ENCODE results near the gene MMP26. TPM values are rescaled to one million over a fixed set of nuclear protein-coding genes. Genes with fewer than 3 reads are reported as not detected.

The MMP26 gene
- total RNA-seq, 4 donors from 2014 or later: not detected

GRCh38 chr11:4727171-4727570 lies 22.6 kb downstream of the MMP26 start:
- no peaks in the 10 kb centered on the region for H3K27me3 ChIP-seq
- no peaks in the 10 kb centered on the region for H3K4me1 ChIP-seq
- DNase-seq: no peak
- TF ChIP-seq CTCF (IDR thresholded peaks at IDR 0.05) (no peak), POLR2A (IDR thresholded peaks at IDR 0.05) (no peak)
- no peaks in the 10 kb centered on the region for H3K36me3 ChIP-seq
- WGBS, 2 donors: 90 to 95% methylated on average over 2 of the region's 2 CpGs
- H3K4me3 ChIP-seq (replicated peaks in 1 of 3): no peak overlapping the region
- no peak overlapping the region for H3K27ac ChIP-seq
- intact Hi-C loops (cut with DNase I): no loop called here
- H3K9me3 ChIP-seq: no peaks in the 10 kb centered on the region

- H3K9me3 ChIP-seq: no peaks in the 10 kb centered on the region
- no peak for DNase-seq
- H3K27ac ChIP-seq: no peak overlapping the region
- 92 to 93% methylated on average over 2 of the region's 2 CpGs for WGBS, 2 donors
- intact Hi-C loops (cut with DNase I): no loop called here
- no peak overlapping the region for H3K4me3 ChIP-seq (replicated peaks in 1 of 3)
- TF ChIP-seq CTCF (IDR thresholded peaks at IDR 0.05) (no peak), POLR2A (IDR thresholded peaks at IDR 0.05) (no peak)
- no peaks in the 10 kb centered on the region for H3K36me3 ChIP-seq
- no peaks in the 10 kb centered on the region for H3K27me3 ChIP-seq
- H3K4me1 ChIP-seq: no peaks in the 10 kb centered on the region
Measured at GRCh38 chr11:4740735-4741134, 36.2 kb downstream of the MMP26 start.

- no peak overlapping the region for H3K27ac ChIP-seq
Measured at GRCh38 chr11:4748438-4748837, 43.9 kb downstream of the MMP26 start.

GRCh38 chr11:4751201-4751600 lies 46.6 kb downstream of the MMP26 start:
- WGBS, 2 donors: 81 to 86% methylated on average over 1 of the region's 1 CpG
- Histone ChIP-seq H3K27ac (no peak overlapping the region), H3K27me3 (no peaks in the 10 kb centered on the region), H3K4me3 (replicated peaks in 1 of 3) (no peak overlapping the region), H3K9me3 (no peaks in the 10 kb centered on the region), H3K4me1 (no peaks in the 10 kb centered on the region), H3K36me3 (no peaks in the 10 kb centered on the region)
- intact Hi-C loops (cut with DNase I): no loop called here
- DNase-seq: no peak
- TF ChIP-seq POLR2A (IDR thresholded peaks at IDR 0.05): no peak
- TF ChIP-seq CTCF (IDR thresholded peaks at IDR 0.05): no peak

More at GRCh38 chr11:4748438-4748837, 43.9 kb downstream of the MMP26 start:
- Histone ChIP-seq H3K9me3 (no peaks in the 10 kb centered on the region), H3K27me3 (no peaks in the 10 kb centered on the region), H3K36me3 (no peaks in the 10 kb centered on the region), H3K4me1 (no peaks in the 10 kb centered on the region), H3K4me3 (replicated peaks in 1 of 3) (no peak overlapping the region)
- TF ChIP-seq CTCF (IDR thresholded peaks at IDR 0.05) (no peak), POLR2A (IDR thresholded peaks at IDR 0.05) (no peak)
- no peak for DNase-seq
- 88 to 90% methylated on average over 6 of the region's 6 CpGs for WGBS, 2 donors
- intact Hi-C loops (cut with DNase I): no loop called here

Other genes with a start within 250 kb of the MMP26 start
- not detected for gene OR52K1, start 222.1 kb upstream of the MMP26 start, total RNA-seq
- not detected for gene OR52M1, start 159.6 kb upstream of the MMP26 start, total RNA-seq
- gene OR52I2, start 123.0 kb upstream of the MMP26 start, total RNA-seq: not detected
- not detected for gene OR52I1, start 110.7 kb upstream of the MMP26 start, total RNA-seq
- gene TRIM68, start 96.6 kb upstream of the MMP26 start, total RNA-seq: 10 to 100 TPM; 26.4 to 40.2 (median 36.2) TPM
- gene OR51D1, start 67.3 kb upstream of the MMP26 start, total RNA-seq: not detected
- gene OR51E1, start 60.8 kb upstream of the MMP26 start, total RNA-seq: under 1 TPM in 3 of 4 donors, not detected in 1; 0.21 to 0.54 (median 0.22) TPM
- not detected for gene OR51E2, start 6.9 kb upstream of the MMP26 start, total RNA-seq
- gene OR51F1, start 65.2 kb downstream of the MMP26 start, total RNA-seq: not detected
- gene OR52R1, start 99.6 kb downstream of the MMP26 start, total RNA-seq: not detected
- not detected for gene OR51F2, start 116.5 kb downstream of the MMP26 start, total RNA-seq
- gene OR51S1, start 144.4 kb downstream of the MMP26 start, total RNA-seq: under 1 TPM in 1 of 4 donors, not detected in 3; 0.27 TPM
- not detected for gene OR51T1, start 177.1 kb downstream of the MMP26 start, total RNA-seq
- not detected for gene OR51A7, start 199.0 kb downstream of the MMP26 start, total RNA-seq
- not detected for gene OR51G2, start 214.6 kb downstream of the MMP26 start, total RNA-seq
- not detected for gene OR51G1, start 219.6 kb downstream of the MMP26 start, total RNA-seq
- not detected for gene OR51A4, start 242.8 kb downstream of the MMP26 start, total RNA-seq

Data from thyroid gland (tissue), 4 donors.